22Rv1 (cell line): Measurements from ENCODE around the gene PTX4.

Source experiments
- H3K27ac ChIP-seq: fragments of 450-650 bp; 2 replicates; pipeline ENCODE4 v1.5.1; 2017
- ZFX ChIP-seq: fragments of 450-650 bp; IDR thresholded peaks from 2 replicates; pipeline ENCODE4 v1.6.1; 2017; ENCODE audit warnings: antibody characterized with exemption, borderline replicate concordance
- TF ChIP-seq, protein P1 (sequence below): fragments of 450-650 bp; IDR thresholded peaks from 2 replicates; pipeline ENCODE4 v1.5.1; 2017; ENCODE audit warnings: mild to moderate bottlenecking

PTX4 gene, protein sequence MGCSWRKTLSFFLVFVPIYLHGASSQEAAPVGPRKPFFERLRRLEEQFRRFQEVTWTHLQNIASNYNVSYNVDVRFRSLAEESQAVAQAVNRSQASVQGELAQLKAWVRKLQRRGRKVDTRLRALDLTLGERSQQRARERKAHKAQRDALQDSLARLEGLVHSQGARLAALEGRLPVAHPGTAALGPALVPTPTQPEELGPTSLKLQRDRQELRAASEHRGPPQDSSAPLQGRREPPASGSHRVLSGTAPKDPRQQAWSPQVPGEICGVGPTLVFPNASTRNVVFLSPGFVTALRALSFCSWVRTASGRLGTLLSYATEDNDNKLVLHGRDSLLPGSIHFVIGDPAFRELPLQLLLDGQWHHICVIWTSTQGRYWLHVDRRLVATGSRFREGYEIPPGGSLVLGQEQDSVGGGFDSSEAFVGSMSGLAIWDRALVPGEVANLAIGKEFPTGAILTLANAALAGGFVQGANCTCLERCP

DNA sequence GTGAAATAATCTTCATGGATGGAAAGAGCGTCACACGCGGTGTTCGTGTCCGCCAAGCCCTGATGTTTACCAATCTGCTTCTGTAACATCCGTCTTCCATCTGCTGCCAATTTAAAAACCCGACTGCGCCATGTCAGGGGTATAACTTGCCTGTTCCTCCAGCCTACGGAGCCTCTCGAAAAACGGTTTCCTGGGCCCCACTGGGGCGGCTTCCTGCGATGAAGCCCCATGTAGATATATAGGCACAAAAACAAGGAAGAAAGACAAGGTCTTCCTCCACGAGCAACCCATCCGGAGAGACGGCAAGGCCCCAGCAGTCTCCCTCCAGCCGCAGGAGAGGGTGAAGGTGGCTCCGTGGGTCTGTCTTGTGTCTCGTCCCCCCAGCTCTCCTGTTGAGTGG, at the start of gene PTX4:
Gene PTX4, minus strand, starts transcription at position 326 of the 400 bp plus-strand sequence. Its CDS starts 35 bp downstream, at position 291.
- no peak for TF ChIP-seq ZFX
- TF ChIP-seq, protein P1, sequence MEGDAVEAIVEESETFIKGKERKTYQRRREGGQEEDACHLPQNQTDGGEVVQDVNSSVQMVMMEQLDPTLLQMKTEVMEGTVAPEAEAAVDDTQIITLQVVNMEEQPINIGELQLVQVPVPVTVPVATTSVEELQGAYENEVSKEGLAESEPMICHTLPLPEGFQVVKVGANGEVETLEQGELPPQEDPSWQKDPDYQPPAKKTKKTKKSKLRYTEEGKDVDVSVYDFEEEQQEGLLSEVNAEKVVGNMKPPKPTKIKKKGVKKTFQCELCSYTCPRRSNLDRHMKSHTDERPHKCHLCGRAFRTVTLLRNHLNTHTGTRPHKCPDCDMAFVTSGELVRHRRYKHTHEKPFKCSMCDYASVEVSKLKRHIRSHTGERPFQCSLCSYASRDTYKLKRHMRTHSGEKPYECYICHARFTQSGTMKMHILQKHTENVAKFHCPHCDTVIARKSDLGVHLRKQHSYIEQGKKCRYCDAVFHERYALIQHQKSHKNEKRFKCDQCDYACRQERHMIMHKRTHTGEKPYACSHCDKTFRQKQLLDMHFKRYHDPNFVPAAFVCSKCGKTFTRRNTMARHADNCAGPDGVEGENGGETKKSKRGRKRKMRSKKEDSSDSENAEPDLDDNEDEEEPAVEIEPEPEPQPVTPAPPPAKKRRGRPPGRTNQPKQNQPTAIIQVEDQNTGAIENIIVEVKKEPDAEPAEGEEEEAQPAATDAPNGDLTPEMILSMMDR = no peak
- H3K27ac ChIP-seq = no peak within 1 kb of the TSS

DNA sequence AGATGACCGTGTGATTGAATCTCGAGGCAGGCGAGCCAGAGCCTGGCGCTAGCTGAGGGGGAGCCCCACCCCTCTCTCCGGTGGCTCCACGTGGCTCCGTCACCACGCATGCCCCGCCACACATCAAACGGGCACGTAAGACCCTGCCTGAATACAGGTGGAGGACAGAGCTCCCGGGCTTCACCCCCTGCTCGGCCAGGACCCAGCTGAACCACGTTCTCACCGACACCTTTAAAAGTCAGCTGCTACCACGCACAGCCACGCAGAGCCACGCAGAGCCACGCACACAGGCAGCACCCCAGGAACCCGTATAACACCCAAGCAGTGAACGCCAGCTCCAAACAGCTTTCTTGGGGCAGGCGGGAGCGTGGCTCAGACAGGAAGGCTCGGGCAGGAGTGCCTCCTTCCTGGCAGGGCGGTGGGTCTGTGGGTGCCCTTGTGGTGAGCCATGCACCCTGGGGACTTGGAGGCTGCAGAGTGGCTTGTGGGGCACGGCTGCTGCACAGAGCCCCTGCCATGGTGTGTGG, 49.1 kb upstream of the PTX4 start:
- no peak overlapping the region for H3K27ac ChIP-seq
- no peak for TF ChIP-seq ZFX
- TF ChIP-seq, protein P1 = no peak

DNA sequence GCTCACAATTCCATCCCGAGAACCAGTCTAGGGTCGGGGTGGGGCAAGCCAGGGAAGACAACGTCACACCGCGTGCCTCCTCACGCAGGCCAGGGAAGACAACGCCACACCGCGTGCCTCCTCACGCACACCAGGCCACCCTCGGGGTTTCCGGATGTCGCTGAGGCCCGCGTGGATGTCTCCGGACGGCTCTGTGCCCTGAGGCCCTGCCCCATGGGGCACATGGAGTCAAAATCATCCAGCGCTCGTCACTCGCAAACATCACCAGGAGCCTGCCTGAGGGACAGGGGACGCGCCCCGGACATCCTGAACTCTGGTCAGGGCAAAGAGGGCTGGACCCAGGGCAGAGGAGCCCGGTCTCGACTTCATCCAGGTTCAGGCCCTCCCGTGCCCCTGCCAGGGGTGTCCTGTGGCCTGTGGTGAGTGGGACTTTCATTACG, 48.4 kb upstream of the PTX4 start:
- no peak overlapping the region for H3K27ac ChIP-seq
- TF ChIP-seq, protein P1 = no peak
- no peak for TF ChIP-seq ZFX

DNA sequence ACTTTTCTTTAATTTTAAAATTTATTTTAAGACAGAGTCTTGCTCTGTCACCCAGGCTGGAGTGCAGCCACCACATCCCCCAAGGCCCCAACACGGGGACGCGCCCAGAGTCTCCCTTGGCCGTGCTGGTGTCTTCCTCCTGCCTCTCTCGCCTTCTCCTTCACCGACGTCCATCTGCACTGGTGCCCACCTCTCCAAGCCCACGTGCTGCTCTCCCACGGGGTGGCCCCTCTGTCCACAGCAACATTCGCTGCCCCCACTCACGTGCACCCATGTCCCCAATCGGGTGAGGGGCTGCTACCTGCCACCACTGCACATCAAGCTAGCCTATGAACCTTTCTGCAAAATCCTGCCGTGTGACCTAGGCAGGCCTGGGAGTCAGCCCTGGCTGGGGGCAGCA, 47.9 kb upstream of the PTX4 start:
- H3K27ac ChIP-seq = no peak overlapping the region
- TF ChIP-seq, protein P1 = no peak

DNA sequence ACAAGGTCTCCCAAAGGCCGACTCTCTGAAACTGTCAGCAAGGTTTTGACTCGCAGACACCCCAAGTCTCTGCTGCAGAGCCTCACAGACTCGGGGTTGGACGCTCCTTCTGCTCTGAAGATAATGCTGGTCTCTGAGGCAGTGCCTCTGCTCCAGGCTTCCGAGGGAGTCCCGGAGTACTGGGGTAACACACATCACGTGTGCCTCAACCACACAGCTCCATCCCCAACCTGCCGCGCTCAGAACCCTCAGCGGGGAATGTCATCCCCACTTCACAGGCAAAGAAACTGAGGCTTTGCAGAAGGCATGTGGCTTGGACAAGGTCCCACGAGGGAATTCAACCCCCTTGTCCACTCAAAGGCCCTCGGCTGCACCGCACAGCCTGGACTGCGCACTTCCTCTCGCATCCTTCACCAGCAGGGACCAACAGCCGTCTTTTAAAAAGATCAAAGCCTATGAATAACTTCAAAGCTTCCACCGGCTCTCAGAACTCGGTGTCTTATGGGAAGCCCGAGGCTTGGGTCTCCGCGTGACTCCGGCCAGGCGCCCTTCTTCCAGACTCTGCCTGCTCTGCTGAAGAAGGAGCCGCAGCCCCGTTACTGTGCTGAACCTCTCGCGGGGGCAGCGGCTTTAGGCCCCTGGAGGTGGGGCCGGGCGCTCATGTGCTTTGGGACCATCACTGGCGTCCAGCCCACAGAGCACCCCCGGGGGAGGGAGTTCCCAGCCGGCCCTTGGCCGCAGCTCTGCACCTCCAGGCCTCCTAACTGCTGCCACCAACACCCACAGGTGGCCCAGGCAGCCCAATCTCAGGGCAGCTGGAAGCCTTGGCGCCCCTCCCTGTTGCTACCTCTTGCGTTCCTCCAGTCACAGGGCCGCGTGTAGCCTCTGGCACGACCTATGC, 46.9 kb upstream of the PTX4 start:
- no peak overlapping the region for H3K27ac ChIP-seq
- TF ChIP-seq, protein P1 = no peak
- TF ChIP-seq ZFX = no peak

DNA sequence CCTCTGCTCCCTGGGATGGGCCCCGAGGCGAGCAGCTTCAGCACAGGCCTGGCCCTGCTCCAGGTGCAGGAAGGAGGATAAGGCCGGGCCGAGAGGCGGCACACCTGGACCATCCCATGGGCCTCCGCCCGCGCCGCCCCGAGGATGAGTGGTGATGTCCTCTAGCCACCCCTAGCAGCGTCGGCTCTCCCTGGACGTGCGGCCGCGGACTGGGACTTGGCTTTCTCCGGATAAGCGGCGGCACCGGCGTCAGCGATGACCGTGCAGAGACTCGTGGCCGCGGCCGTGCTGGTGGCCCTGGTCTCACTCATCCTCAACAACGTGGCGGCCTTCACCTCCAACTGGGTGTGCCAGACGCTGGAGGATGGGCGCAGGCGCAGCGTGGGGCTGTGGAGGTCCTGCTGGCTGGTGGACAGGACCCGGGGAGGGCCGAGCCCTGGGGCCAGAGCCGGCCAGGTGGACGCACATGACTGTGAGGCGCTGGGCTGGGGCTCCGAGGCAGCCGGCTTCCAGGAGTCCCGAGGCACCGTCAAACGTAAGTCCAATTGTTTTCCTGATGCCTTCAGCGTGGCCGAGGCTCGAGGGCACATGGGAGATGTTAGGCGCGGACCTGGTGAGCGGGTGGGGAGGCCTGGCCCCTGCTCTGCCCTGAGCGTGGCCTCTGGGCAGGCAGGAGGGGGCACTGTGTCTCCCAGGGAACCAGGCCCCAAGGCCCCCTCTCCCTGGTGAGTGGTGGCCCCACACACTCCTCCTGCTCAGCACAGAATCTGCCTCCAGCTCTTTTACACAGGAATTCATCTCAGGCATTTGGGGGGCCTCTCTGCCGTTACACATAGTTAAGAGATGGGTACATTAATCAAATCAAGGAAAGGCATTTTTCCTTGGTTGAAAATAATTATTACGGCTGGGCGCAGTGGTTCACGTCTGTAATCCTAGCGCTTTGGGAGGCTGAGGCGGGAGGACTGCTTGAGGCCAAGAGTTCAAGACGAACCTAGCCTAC, 45.6 kb upstream of the PTX4 start:
- TF ChIP-seq, protein P1 = no peak
- no peak for TF ChIP-seq ZFX
- H3K27ac ChIP-seq = no peak overlapping the region
